ENCODE measurements around the gene TBC1D2. TPM values are rescaled to one million over a fixed set of nuclear protein-coding genes. Genes with fewer than 3 reads are reported as not detected.

TBC1D2 gene
- polyA plus RNA-seq, 2 of the 4 experiments (the other 2 are of a cell fraction), result 3.3 to 7.3 TPM

- Histone ChIP-seq H3K27ac (peak overlapping the region in 1 of 2 experiments; percentile 68; a peak in 2 of 6 replicates), H3K4me1 (peaks cover 52% of the 10 kb centered on the region), H3K9me3 (no peaks in the 10 kb centered on the region), H3K4me2 (no peak overlapping the region; the same call in 2 of the 3 replicates), H3K4me3 (no peak overlapping the region)
- 96% methylated on average over 5 of the region's 5 CpGs for WGBS (ENCODE audit: missing lambda C conversion rate)
- ChIA-PET POLR2A (interaction anchor here (0.6 to 1.1 kb wide), 2 partner anchors 9 to 23 kb away, joined by 3 to 10 read pairs; partner anchors contain the start of gene TBC1D2), CTCF (interaction anchor here (0.7 to 10.2 kb wide), 9 partner anchors 9 to 159 kb away, joined by 3 to 62 read pairs (median 4); partner anchors contain the start of genes CORO2A and TBC1D2)
- FAIRE-seq (no peak), DNase-seq (ENCODE audit: low read depth in 1 of 2, low spot score in 1 of 2) (no peak), ATAC-seq (no peak)
- TF ChIP-seq ZNF302 (CRISPR knock-in tag; IDR thresholded peaks at IDR 0.05) (no peak), ZC3H11A (IDR thresholded peaks at IDR 0.05) (no peak), MYC (IDR thresholded peaks at IDR 0.05; ENCODE audit: borderline replicate concordance, low read length) (no peak), CHD2 (IDR thresholded peaks at IDR 0.05; ENCODE audit: low read length, partially characterized antibody) (no peak), FOSL2 (IDR thresholded peaks at IDR 0.05) (no peak), FOSL2 (CRISPR knock-in tag; IDR thresholded peaks at IDR 0.05) (no peak), ZSCAN20 (CRISPR knock-in tag; IDR thresholded peaks at IDR 0.05) (no peak), JUNB (IDR thresholded peaks at IDR 0.05) (no peak), PHF8 (IDR thresholded peaks at IDR 0.05; ENCODE audit: borderline replicate concordance, low read depth) (no peak), KDM1A (IDR thresholded peaks at IDR 0.05; ENCODE audit: low read depth) (no peak), EHF (CRISPR knock-in tag; IDR thresholded peaks at IDR 0.05) (no peak), EP300 (IDR thresholded peaks at IDR 0.05) (no peak), FOXS1 (CRISPR knock-in tag; IDR thresholded peaks at IDR 0.05) (no peak), BHLHE40 (IDR thresholded peaks at IDR 0.05; ENCODE audit: low read depth, low read length) (no peak), NR3C1 (IDR thresholded peaks at IDR 0.05) (no peak), BCL3 (IDR thresholded peaks at IDR 0.05) (no peak), CHD4 (IDR thresholded peaks at IDR 0.05; ENCODE audit: borderline replicate concordance) (no peak), RAD21 (conservative IDR thresholded peaks at IDR 0.05 in 1 of 2, IDR thresholded peaks at IDR 0.05 in 1 of 2) (no peak)
- TF ChIP-seq, protein P1, sequence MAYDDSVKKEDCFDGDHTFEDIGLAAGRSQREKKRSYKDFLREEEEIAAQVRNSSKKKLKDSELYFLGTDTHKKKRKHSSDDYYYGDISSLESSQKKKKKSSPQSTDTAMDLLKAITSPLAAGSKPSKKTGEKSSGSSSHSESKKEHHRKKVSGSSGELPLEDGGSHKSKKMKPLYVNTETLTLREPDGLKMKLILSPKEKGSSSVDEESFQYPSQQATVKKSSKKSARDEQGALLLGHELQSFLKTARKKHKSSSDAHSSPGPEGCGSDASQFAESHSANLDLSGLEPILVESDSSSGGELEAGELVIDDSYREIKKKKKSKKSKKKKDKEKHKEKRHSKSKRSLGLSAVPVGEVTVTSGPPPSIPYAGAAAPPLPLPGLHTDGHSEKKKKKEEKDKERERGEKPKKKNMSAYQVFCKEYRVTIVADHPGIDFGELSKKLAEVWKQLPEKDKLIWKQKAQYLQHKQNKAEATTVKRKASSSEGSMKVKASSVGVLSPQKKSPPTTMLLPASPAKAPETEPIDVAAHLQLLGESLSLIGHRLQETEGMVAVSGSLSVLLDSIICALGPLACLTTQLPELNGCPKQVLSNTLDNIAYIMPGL (CRISPR knock-in tag; IDR thresholded peaks at IDR 0.05; ENCODE audit: borderline replicate concordance), result no peak
These were observed 22.5 kb downstream of the TBC1D2 start for GRCh38 chr9:98232926-98233325.

GRCh38 chr9:98231770-98232478, 23.5 kb downstream of the TBC1D2 start:
- peak overlapping the region; percentile 58 for H3K4me2 ChIP-seq
- CTCF ChIA-PET, result interaction anchor here (0.7 to 10.2 kb wide), 5 partner anchors 8 to 158 kb away, joined by 3 to 62 read pairs (median 3); no protein-coding TSS in a partner anchor
- TF ChIP-seq RAD21 (conservative IDR thresholded peaks at IDR 0.05 in 1 of 2, IDR thresholded peaks at IDR 0.05 in 1 of 2) (no peak), HDAC2 (IDR thresholded peaks at IDR 0.05) (no peak), FOSL2 (IDR thresholded peaks at IDR 0.05) (peak; percentile 41; the same call in 1 of the 2 replicates), FOSL2 (CRISPR knock-in tag; IDR thresholded peaks at IDR 0.05) (peak; percentile 86), RARB (CRISPR knock-in tag; IDR thresholded peaks at IDR 0.05) (no peak), HOXB5 (CRISPR knock-in tag; IDR thresholded peaks at IDR 0.05) (no peak), ZFP36 (IDR thresholded peaks at IDR 0.05; ENCODE audit: borderline replicate concordance, partially characterized antibody) (no peak)
- H3K4me1 ChIP-seq, result peaks cover 58% of the 10 kb centered on the region
- peak overlapping the region; percentile 44 to 68; a peak in 5 of 6 replicates for H3K27ac ChIP-seq
- DNase-seq (ENCODE audit: low read depth in 1 of 2, low spot score in 1 of 2) (peak in 1 of 2 experiments; percentile 33), FAIRE-seq (no peak), ATAC-seq (peak; percentile 88 to 92)
- H3K4me3 ChIP-seq, result no peak overlapping the region
- POLR2A ChIA-PET, result no interaction called here
- H3K9me3 ChIP-seq, result no peaks in the 10 kb centered on the region
- 60% methylated on average over 6 of the region's 6 CpGs for WGBS (ENCODE audit: missing lambda C conversion rate)

All from A549 (cell line).